Sciatic nerve (tissue), 2 donors: ENCODE data around the gene AKT3. TPM values are rescaled to one million over a fixed set of nuclear protein-coding genes. Genes with fewer than 3 reads are reported as not detected.
"Not testable (repeated sequence)": the region's sequence is repeated elsewhere in the genome, so short reads cannot be mapped to it uniquely, and the experiment has no call there.

Source experiments
- ATAC-seq: fragments of 200-7000 bp; cut with Tn5 transposase; one replicate; pipeline ENCODE4 v1.9.1; 2020; ENCODE audit warnings: mild to moderate bottlenecking, moderate library complexity
- DNase-seq: peaks from one replicate; pipeline ENCODE4 v3.0.0-alpha.2; 2020; ENCODE audit warnings: low spot score
- intact Hi-C: fragments of 100-400 bp; cut with DNase I; formaldehyde crosslinking; loops from one replicate; pipeline ENCODE4 v1.14.2; 2022
- total RNA-seq: library from RNA; stranded (reverse); fragmentation: NEBNext Ultra II Directional; extraction: Animal tissue kit (Norgen Biotek cat#: 25700); gene quantifications from one replicate; pipeline ENCODE4 v1.2.1, GENCODE V29; 2021
- donor health status: DM: no; HTN: no; CAD: no.
- donor health status: DM: no; HTN: no; CAD: no.

The AKT3 gene
- total RNA-seq, 1 donor from 2014 or later: 143 TPM

GRCh38 chr1:243589286-243589685 lies 260.8 kb downstream of the AKT3 start:
- ATAC-seq, intact Hi-C loops, DNase-seq: not testable (repeated sequence)

DNA sequence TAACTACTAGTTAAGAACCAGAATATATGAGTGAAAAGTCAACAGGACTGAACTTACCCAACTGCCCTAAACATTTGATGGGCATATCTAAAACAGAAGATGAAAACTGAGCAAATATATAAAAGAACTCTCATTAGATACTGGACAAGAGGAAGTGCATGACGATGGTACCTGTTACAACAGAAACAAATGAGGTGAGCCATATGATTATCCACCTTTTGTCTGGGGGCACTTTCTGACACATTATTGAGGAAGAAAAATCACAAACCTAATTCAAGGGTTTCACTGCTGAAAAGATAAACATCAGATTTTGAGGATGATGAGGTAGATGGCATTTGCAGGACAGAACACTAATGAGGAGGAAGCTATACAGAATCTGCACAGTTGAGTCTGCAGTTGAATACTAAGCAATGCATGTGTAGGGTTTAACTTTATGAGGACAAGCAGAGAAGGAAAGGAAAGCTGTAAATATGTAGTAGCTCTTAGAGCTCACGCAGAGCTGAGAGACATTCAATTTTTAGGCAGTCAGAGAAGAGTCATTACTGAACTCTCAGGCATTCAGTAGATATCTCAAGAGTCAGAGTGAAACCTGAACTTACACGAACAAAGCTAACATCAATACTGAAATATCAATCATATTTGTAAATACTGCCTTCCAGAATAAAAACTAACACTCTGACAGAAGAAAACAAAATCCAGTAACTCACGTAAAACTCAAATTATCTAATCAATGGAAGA lies 262.1 kb downstream of the AKT3 start:
- ATAC-seq (no peak), DNase-seq (no peak)
- intact Hi-C loops: no loop called here

- DNase-seq (no peak), ATAC-seq (no peak)
- intact Hi-C loops: no loop called here
These were observed 262.8 kb downstream of the AKT3 start for GRCh38 chr1:243587285-243587684.

DNA sequence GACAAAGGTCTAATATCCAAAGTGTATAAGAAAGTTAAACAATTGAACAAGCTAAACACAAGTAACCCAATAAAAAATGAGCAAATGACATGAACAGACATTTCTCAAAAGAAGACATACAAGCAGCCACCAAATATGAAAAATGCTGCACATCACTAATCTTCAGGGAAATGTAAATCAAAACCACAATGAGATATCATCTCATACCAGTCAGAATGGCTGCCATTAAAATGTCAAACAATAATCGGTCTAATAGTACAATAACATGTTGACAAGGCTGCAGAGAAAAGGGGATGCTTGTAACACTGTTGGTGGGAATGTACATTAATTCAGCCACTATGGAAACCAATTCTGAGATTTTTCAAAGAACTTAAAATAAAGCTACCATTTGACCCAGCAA lies 264.1 kb downstream of the AKT3 start:
- ATAC-seq (no peak), DNase-seq (no peak)
- intact Hi-C loops: no loop called here

DNA sequence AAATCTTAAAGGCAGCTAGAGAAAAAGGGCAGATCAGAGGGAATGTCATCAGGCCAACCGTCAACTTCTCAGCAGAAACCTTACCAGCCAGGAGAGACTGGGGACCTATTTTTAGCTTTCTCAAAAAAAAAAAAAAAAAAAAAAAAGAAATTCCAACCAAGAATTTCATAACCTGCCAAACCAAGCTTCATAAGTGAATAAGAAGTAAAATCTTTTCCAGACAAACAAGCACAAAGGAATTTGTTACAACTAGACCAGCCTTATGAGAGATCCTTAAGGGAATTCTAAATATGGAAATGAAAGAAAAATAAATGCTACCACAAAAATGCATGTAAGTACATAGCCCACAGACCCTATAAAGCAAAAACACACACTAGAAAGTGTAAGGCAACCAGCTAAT lies 267.7 kb downstream of the AKT3 start:
- no peak for ATAC-seq
- intact Hi-C loops: no loop called here
- no peak for DNase-seq

DNA sequence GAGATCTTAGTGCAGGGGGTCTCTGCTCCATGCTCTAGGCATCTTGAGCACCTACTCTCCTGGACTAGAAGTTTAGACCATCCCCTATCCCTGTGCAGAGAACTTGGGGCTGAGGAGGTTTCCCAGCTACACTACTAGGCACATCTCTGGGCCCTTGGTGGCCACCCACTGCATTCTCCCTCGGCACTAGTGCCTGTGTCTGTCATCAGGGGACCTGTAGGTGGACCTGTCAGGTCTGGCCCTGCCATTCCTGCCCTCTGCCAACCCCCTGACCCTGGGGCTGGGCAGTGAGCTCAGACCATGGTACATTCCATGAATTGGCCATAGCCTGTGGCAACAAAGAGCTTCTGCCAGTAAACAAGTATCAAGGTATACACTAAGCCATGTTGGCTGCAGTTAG lies 269.1 kb downstream of the AKT3 start:
- intact Hi-C loops: no loop called here
- no peak for ATAC-seq
- DNase-seq: no peak

DNA sequence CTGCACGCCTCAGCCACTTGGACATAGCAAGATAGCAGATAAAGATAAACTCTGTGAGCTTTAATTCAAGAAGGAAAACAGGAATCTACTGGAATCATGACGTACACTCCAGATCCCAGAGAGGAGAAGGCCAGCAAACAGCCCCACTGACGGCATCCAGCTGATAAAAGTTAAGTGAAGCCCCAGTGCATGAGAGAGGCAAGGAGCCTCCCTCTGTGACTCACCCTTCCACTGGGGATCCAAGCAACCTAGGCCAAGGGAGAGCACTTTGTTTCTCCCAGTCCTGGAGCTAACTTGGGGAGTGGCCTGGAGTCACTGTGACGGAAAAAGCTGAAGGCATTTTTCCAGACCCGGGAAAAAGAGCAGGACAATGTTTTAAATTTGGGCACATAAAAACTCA lies 270.0 kb downstream of the AKT3 start:
- DNase-seq (no peak), ATAC-seq (no peak)
- intact Hi-C loops: no loop called here

DNA sequence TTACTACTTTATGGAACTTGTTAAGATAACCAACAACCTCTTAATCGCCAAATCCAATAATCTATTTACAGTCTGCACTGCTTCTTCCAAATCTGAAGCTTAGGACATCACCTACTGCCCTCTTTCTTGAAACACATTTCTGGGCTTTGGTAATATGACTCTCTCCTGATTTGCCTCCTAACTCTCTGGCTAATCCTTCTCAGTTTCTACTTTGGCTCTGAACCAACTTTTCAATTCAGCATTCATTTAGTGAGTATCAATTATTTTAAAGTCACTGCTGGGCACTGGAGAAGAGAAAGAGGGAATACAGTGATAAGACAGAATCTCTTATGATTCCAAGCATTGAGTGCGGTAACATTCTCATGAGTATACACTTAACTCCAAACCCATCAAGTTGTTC lies 275.0 kb downstream of the AKT3 start:
- DNase-seq: no peak
- intact Hi-C loops: no loop called here
- no peak for ATAC-seq

- ATAC-seq (no peak), DNase-seq (no peak)
- intact Hi-C loops: no loop called here
These were observed 277.1 kb downstream of the AKT3 start for GRCh38 chr1:243572940-243573339.

DNA sequence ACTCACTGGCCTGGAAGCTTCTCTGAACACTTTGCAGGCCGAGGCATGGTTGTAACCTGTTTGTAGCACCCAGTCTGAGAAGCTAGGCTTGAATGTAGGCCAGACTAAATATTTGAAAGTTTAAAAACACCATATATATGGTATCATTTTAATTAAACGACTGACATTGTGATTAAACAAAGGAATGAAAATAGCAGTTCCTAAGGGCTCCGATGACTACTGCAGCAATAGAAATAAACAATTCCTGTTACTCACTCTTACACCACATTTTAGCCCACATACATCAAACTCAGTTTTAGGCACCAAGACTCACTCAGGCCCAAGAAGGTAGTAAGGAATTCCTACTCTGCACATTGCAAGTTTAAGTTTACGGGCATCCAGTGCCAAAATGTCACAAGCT lies 281.2 kb downstream of the AKT3 start:
- DNase-seq: no peak
- no peak for ATAC-seq
- intact Hi-C loops: no loop called here

GRCh38 chr1:243564814-243565213 lies 285.2 kb downstream of the AKT3 start:
- ATAC-seq (no peak), DNase-seq (no peak)
- intact Hi-C loops: no loop called here

DNA sequence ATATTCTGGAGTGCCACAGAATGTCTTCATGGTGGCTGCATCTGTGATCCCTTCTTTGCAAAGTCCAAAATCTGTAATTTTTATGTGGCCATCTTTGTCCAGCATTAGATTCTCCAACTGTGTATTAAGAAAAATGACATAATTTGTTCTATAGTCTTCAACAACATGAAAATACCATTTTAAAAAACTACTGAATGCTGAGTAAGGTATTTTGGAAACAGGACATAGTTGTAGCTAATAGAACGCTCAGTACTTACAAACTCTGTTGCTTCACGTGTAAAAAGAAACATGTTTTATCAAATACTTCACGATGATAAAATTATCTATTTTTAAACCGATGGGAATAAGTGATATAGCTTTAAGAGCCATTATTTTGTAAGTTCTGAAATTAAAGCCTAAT lies 286.3 kb downstream of the AKT3 start:
- intact Hi-C loops: no loop called here
- ATAC-seq: no peak
- no peak for DNase-seq

DNA sequence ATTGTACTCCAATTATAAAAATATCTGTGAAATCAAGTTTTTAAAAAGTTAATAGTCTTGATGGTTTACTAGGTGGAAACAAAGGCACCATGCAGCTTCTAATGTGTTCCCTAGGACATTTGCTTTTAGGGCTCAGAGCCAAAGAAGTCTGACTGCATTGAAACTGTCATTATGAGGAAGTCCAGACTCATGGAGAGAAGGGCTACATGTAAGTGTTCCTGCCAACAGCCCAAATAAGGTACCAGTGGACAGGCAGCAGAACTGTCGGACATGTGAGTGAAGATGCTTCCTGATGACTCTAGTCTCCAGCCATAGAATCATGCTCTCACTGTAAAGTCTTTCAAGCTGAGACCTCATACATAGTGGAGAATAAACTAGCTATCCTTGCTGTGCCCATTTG lies 287.6 kb downstream of the AKT3 start:
- ATAC-seq: no peak
- no peak for DNase-seq
- intact Hi-C loops: no loop called here

DNA sequence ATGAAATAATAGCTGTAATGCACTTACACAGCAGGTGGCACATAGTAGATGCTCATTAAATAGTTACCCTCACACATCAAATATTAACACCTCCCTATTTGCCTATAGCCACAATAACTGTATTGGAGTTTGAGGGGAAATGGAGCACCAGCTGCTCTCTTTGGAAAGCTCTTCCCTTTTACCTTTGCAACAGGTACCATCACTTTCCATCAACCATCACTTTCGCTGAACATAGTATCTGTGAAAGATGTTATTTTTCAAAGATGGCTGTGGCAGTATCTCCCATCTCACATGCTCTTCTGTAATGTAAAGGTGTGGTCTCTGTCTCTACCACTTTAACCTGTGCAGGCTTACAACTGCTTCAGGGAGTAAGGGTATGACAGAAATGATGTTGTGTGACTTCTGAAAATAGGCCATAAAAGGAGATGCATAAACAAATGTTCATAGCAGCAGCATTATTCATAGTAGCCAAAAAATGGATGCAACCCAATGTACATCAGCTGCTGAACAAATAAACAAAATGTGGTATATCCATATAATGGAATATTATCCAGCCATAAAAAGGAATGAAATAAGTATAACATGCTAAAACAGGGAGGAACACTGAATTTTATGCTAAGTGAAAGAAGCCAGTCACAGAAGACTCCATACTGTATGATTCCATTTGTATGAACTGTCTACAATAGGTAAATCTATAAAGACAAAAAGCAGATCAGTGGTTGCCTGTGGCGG lies 288.3 kb downstream of the AKT3 start:
- intact Hi-C loops: no loop called here
- ATAC-seq: no peak
- DNase-seq: no peak

GRCh38 chr1:243559575-243560162 lies 290.4 kb downstream of the AKT3 start:
- DNase-seq: no peak
- ATAC-seq: no peak
- intact Hi-C loops: no loop called here

- DNase-seq: no peak
- ATAC-seq: no peak
- intact Hi-C loops: no loop called here
These were observed 291.5 kb downstream of the AKT3 start for GRCh38 chr1:243558576-243558975.

DNA sequence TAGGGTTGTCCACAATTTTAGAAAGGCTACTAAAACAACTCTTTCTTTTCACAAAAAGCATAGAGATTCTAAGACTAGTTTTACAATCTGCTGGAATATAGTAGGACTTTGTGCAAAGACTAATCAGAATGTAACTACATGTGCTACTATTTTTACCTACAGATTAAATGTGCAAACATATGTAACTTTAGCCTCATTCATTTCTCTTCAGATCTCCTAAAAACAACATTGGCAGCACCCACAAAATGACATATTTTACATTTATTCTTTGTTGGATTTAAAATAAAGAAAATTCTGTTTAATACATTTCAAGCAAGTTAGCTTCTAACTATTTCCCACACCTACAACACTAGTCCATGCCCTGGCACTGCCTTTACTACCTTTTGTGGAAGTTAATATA lies 292.2 kb downstream of the AKT3 start:
- ATAC-seq: no peak
- no peak for DNase-seq
- intact Hi-C loops: no loop called here

DNA sequence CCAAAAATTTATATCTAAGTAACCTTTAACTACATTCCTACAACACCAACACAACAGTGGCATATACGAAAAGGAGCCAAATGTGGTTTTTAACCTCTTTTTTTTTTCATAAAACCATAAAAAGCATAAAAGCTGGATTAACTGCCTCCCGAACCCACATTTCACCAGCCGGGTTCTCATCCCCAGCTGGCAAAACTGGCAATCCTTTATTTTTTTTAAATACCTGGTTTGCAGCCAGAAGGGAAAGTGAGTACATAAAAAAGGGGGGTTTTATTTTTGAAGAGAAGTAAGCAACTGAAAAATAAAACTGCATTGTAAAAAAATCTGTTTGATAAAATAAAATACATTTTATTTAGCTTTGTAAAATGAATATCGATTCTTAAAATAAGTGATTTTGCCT lies 295.4 kb downstream of the AKT3 start:
- ATAC-seq (no peak), DNase-seq (no peak)
- intact Hi-C loops: no loop called here

GRCh38 chr1:243553090-243553489 lies 297.0 kb downstream of the AKT3 start:
- intact Hi-C loops: no loop called here
- ATAC-seq: no peak
- no peak for DNase-seq

DNA sequence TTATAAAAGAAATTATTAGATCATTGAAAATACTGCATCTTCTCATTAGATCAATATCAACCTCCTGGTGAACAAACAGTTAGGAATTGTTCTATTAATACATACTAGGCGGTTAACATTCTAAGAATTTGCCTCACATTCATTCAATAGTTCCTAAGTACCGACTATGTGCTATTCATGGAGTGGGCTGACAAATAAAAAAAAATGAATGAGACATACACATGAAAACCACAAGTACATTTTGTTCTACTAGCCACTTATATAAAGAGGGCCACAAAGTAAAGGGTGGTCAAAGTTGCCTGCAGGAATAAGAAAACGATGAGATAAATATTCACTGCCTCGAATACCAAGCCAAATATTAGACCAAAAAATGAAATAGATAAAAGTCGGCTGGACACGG lies 299.8 kb downstream of the AKT3 start:
- DNase-seq: no peak
- intact Hi-C loops: no loop called here
- ATAC-seq: no peak

- DNase-seq: no peak
- intact Hi-C loops: no loop called here
- ATAC-seq: no peak
These were observed 300.3 kb downstream of the AKT3 start for GRCh38 chr1:243549791-243550190.
